G401.6 (cell line): ENCODE data around the gene SYNJ2.

Source experiments
- FAIRE-seq: peaks from 2 replicates; lab custom pipeline; 2012; peaks lifted over from hg19 to GRCh38; lab: Jason Lieb, UNC

The SYNJ2 gene

DNA sequence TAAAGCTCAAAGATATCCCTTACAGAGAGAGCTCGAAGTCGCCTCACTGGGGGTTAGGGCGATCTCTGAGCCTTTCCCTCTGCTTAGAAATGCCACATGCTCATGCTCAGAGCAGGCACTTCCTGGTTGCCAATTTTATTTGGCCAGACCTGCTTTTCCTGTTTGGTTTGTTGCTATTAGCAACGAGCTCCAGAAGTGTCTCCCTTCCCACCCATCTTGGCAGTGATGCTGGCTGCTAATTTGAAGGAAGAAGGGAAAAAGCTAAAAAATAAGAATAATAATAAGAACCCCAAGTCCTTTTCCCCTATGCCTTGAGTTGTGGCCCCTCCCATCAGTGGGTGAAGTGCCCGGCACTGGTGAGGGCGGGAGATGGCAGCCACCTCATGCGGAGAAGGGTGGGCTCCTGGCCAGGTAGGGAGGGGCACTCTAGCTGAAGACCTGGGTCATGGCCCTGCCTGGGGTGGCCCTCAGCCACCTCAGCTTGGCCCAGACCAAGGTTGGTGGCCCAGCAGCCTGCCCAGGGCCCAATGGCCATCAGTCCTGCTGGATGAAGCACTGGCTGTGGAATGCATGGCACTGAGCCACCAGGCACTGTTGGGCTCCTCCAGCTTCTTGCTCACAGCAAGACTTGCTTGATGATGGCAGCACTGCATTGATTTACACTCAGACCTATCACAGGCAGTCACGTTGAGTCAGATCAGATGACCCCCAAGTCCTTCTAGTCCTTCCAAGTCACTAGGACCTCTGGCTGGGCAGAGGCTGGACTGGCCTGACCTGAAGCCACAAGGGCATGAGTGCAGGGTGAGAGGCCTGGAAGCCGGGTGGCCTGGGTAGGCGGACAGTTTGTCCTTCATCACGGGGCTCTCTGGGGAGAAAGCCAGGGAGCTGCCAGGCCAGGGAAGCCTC lies 79.0 kb downstream of the SYNJ2 start:
- no peak for FAIRE-seq

DNA sequence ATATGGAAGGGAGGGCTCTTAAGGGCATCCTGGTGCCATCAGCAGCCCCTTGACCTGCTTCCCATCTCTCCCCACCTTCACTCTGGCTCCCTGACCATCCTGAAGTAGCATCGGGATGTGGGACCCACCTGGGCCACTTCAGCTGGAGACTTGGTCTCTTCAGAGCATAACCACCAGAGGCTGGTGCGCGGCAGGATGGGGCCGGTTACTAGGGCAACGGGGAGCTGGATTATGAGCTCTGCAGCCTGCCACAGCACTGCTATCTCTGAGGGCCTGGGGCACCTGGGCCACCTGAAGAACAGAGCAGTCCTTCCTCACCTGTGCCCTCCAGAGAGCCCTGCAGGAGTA lies 79.7 kb downstream of the SYNJ2 start:
- FAIRE-seq: no peak

DNA sequence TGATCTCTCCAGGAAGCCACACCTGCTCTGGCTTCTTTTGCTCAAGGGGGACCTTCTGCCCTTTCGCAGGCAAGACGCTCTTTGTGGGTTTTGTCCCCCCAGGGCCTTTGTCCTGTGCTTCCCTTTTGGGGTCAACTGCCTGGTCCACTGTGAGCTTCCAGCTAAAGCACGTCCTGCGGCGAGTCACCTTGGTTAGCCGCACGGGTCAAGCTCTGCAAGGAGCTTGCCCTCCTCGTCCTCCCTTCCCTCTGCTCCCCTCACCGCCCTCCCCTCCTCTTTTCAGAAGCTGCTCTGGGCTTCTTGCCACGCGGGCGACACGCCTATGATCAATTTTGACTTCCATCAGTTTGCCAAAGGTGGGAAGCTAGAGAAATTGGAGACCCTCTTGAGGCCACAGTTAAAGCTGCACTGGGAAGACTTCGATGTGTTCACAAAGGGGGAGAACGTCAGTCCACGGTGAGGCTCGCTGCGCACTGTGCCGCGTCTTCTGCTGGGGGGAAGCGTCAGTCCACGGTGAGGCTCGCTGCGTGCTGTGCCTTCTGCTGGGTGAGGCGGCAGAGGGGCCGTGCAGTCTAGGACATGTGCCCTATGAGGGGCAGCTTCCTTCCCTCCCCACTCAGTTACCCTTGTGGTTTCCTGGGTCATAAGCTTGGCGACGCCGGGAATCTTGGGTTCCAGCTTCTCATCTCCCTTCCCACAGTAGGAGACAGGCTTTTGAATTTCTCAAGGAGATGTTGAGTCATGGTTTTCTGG lies 80.2 kb downstream of the SYNJ2 start:
- no peak for FAIRE-seq

DNA sequence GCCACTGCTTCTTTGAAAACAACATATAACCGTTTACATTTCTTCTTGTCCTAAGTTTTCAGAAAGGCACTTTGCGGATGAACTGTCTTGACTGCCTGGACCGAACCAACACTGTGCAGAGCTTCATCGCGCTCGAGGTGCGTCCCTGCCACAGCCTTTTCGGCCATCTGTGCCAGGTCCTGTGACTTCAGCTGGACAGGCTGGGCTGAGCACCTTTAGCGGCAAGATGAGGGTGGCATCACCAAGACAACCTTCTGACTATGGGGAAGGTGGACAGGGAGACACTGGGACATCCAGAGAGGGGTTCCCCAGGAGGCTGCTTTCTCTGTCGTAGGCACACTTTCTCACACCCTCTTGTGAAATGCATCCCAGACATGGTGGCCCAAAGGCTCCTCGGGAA lies 82.1 kb downstream of the SYNJ2 start:
- no peak for FAIRE-seq

DNA sequence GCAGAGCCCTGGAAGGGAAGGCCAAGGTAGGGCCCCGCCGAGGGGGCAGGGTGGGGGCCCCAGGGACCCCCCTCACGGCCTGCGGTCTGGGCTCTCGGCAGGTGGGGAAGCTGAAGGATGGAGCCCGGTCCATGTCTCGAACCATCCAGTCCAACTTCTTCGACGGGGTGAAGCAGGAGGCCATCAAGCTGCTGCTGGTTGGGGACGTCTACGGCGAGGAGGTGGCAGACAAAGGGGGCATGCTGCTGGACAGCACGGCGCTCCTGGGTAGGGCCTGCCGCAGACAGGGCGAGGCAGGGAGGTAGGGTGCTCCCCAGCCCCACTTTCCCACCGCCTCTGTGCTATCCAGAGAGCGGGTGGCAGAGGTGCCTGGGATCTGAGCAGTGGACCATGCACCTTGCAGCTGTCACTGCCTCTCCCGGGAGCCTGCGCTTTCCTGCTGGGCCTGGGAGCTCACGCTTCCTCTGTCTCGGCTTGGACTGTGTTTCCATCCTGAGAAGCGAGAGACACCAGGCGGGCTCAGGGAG lies 83.1 kb downstream of the SYNJ2 start:
- FAIRE-seq: no peak

DNA sequence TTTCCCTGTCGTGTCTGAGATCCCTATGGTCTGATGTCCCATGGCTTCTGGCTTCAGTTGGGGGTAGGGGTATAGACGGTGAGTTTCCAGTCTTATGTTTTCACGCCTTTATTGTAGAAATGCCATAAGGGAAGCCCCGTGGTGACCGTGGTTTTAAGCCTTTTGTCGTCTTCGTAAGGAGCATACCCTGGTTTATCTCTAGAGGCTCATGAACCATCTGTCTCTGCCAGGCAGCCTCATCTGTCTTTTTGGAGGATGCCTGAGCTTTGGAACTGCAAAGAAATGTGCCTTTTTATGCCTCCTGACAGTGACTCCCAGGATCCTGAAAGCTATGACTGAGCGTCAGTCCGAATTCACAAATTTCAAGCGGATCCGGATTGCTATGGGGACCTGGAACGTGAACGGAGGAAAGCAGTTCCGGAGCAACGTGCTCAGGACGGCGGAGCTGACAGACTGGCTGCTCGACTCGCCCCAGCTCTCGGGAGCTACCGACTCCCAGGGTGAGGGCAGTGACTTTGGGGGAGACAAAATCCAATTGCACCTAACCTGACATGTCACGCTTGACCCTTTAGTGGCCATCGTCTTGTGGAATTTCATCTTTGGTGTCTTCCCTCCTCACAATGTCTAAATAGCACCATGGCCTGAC lies 84.6 kb downstream of the SYNJ2 start:
- FAIRE-seq: no peak

DNA sequence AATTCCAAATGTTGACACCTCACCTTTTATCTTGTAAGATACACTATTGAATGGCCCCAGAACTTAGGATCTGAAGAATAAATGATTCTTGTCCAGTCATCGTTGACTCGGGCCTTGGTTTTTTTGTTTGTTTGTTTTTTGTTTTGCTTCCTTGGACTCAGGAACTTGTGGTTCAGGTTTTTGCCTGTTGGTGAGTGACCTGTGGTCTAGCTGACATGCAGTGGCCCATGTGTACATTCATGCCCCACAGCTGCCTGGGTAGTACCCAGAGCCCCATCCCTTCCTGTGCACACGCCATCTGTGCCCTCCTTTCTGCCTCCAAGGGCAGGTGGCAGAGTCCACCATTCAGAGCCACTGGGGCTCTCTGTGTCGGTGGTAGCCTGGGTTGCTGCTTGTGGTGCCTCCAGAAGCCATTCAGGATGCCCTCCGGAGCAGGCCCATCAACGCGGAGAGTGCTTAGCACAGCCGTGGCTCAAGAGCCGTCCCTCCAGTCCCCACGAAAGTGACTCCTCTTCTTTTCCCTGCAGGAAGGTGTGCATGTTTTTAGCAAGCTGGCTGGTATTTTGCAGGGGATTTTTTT lies 85.9 kb downstream of the SYNJ2 start:
- FAIRE-seq: no peak

DNA sequence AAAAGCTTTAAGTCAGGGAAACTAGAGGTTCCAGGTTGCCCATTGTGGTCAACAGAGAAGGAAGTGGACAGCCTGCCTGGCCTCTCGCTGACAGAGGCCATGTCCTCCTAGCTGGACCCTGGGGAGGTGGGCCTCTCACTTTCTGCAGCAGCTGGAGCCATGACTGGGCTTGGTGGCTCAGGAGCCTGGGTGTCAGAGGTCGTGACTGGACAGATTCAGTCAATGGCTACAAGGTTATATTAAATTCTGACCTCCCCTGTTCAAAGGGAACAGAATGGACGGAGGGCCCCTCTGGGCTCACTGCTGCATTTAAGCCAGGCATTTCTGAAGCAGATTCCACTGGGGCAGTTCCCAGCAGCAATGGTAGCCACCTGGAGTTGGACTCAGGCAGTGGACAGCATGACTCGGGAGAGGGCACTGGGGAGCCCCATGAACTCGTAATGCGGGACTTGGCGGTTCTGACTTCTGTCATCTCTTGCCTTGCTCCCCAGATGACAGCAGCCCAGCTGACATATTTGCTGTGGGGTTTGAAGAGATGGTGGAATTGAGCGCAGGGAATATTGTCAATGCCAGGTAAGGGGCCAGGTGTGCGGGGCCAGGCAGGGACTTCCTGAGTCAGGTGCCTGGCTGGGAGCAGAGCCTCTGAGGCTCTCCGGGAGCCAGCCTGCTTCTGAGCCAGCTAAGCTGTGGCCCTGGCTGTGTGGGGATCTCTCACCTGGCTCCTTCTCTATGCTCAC lies 86.7 kb downstream of the SYNJ2 start:
- no peak for FAIRE-seq

DNA sequence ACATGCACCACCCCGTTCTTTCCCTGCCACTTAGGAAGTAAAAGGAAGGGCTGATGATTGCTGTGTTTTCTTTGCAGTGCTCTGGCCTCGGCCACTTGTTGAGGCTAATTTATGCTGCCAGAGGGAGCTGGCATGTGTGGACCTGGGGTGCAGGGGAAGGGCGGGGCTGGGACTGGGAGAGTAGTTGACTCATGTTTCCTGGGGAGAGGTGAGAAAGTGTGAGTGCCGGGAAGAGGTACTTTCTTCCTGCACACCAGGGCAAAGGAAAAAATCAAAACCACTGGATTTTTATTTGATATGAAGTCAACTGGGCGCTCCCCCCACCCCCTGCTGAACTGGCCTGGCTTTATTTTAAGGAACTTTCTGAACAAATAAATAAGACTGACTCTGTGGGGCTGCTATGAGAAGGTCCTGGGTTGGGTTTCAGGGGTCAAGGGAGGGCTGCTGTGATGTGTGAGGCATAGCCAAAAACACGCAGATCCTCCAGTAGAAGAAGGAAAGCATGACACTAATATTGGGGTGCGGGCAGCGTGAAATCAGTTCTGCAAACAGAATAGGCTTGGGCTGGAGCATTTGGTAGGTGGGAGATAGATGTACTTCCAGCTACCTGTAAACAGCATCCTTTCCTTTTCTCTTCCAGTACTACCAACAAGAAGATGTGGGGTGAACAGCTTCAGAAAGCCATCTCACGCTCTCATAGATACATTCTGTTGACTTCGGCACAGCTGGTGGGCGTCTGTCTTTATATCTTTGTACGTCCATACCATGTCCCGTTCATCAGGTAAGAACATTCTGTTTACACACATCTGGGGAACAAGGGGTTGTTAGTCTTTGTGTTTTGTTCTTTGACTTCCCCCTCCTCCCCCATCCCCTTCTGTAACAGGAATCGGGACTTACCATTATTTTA lies 87.5 kb downstream of the SYNJ2 start:
- FAIRE-seq: no peak

DNA sequence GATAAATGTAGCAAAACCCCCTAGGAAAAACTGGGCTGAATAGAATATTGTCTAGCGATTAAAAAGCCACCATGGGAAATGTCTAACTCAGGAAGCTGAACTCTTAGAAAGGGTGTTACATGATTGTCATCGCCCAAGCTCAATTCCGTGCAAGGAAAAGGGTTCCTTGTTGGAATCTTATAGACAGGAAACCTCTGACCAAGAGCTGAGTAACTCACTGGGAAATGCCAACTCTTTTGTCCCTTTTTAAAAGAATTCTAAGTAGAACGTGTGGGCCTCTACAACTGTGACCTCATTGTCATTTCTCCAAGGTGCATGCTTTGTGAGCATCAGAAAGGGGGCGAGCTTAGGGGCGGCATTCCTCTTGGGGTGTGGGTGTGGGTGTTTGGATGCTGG lies 88.1 kb downstream of the SYNJ2 start:
- no peak for FAIRE-seq

DNA sequence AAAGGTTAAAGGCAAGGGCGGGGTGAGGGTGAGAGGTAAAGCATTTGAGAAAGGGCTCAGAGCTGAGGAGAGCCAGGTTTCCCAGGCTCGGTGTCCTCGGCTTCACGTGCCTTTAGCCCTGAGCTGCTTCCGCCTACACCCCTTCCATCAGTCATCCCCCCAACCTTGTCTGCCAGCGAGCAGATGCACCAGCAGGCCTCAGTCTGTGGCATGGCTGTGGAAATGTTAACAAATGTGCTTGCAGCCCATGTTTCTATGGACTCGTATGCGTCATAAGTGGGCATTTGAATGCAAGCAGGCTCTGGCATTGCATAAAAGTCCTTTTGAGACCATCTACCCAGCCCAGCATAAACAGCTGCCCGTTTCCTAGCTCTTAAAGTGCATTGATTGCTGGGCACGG lies 88.8 kb downstream of the SYNJ2 start:
- no peak for FAIRE-seq

DNA sequence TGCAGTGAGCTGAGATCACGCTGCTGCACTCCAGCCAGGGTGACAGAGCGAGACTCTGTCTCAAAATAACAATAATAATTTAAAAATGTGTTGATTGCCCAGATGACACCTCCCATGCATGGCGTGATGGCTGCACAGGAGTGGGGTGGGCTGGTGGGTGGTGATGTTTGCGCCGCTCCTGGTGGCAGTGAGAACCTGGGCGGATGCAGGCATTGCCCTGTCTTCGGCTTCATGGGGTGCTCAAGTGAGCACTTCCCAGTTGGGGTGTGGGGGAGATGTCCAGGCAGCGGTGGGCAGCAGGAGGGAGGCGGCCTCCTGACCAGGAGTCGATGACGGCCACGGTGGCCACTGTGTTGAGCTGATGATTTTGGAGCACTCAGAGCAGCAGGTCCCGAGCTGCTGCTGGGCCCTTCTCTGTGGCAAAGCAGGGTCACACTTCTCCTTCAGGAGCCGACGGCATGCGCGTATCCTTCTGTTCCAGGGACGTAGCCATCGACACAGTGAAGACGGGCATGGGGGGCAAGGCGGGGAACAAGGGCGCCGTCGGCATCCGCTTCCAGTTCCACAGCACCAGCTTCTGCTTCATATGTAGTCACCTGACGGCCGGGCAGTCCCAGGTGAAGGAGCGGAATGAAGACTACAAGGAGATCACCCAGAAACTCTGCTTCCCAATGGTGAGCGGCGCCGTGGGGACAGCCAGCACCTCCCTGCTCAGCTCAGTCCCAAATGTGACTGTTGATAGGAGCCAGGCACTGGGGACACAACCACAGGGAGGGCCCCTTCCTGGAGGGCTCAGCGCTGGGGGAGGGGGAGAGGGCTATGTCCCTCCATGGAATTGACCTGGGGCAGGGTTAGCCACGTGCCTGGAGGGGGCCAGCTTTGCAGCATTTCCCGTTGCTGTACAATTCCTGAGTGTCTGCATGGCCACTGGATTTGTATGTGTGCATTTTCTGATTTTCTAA lies 89.7 kb downstream of the SYNJ2 start:
- no peak for FAIRE-seq

DNA sequence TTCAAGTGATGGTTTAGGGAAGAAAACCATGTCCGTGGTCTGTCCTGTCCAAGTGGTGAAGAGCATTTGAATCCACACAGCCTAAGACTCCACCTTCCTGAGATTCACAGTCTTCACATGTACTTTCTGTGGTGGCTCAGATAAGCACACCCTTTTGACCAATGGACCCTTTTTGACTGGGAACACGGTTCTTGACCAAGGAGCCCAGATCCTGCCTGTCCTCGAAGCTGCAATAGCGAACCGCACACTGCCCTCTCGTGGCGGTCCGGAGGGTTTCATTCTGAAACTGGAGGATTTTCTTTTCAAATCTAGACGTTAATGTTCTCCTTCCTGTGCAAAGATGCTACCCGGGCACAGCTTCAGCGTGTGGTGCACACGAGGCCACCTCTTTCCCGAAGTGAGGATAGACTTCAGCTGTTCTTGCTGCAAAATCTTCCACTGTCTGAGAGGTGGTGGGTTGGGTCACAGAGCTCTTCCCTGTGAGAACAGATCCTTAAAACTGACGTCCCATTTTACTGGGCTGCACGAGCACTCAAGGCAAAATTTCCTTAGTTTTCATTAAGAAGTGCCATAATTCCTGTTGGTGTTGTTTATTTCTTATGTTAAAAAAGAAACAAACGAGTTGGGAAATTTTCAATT lies 90.5 kb downstream of the SYNJ2 start:
- FAIRE-seq: peak; percentile 85

DNA sequence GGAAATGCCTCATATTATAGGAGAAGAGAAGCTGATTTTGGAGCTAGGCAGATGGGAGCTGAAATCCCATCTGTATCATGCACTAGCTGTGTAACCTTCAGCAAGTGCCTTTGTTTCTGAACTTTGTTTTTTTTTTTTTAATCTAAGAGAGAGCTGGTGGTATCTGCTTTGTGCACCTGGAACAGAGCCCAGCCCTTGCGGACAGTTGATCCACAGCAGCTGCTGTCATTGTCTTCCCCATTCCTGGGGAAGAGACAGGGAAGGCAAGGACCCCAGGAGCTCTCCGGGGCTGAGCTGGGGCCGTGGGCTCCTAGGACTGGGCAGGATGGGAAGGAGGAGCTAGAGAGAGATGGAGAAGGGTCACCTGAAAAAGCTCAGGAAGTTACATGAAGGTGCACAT lies 92.1 kb downstream of the SYNJ2 start:
- FAIRE-seq: no peak

DNA sequence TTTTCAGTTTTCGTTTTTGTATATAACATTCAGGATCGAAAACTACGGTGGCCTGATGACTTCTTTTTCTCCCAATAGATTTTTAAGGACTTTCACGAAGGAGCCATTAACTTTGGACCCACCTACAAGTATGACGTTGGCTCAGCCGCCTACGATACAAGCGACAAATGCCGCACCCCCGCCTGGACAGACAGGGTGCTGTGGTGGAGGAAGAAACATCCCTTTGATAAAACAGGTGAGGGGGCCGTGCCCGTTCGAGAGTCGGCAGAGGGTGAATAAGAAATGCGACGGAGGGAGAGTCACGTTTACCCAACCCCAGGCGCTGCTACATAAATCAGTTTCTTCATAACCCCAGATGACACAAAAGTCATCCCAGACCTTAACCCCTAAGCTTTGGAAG lies 94.9 kb downstream of the SYNJ2 start:
- no peak for FAIRE-seq

DNA sequence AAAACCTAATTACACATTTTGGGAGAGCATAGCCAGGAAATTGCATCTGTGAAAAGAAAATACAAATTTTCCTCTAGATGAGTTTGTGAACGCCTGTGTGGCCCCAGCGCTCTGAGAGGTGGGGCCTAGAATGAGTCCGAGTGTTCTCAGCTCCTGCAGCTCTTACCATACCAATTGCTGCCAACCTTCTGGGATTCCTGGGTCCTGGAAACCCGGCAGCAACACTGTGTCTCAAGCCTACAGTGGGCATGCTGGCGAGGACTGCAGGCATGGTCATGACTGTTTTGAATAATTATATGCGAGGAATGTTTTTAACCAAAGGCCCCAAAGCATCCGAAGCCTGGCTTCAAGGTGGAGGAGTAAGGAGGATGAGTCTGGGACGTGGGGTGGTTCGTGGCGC lies 96.0 kb downstream of the SYNJ2 start:
- no peak for FAIRE-seq

DNA sequence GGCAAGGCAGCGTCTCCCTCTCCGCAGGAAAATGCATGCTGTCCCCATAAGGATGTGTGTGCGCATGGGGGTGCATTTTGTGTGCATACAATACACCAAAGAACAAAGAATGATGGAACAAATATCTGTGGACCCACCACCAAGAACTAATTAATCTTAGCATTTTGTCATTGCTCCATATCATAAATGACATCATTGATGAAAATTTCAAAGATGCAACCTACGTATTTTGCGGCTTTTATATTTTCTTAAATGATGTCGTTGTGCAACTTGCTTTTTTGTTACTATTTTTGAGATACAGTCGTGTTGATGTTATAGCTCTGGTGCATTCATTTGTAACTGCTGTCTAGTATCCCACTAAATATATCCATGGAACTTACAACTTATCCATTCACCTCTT lies 96.7 kb downstream of the SYNJ2 start:
- no peak for FAIRE-seq

DNA sequence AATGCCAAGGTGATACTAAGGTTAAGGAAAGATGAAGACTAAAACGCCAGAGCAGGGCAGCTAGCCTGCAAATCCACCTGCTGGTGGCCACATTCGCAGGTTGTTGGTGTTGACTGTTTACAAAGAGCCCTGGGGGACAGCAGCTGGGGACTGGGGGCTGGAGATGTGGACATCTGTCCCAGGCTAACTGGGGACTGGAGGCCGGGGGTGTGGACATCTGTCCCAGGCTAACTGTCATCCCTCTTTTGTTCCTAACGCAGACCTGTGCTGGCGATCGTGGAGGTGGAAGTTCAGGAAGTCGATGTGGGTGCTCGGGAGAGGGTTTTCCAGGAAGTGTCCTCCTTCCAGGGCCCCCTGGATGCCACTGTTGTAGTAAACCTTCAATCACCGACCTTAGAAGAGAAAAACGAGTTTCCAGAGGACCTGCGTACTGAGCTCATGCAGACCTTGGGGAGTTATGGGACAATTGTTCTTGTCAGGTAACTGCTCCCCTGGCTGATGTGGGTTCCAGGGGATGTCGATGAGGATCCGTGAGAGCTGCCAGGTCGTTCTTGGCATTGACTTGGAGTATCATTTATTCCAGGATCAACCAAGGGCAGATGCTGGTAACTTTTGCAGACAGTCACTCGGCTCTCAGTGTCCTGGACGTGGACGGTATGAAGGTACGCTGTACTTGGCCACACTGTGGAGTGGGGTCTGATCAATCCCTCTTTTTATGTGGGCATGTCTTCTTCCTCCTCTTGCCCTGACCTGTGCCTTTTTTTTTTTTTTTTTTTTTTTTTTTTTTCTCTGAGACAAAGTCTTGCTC lies 99.4 kb downstream of the SYNJ2 start:
- FAIRE-seq: no peak

DNA sequence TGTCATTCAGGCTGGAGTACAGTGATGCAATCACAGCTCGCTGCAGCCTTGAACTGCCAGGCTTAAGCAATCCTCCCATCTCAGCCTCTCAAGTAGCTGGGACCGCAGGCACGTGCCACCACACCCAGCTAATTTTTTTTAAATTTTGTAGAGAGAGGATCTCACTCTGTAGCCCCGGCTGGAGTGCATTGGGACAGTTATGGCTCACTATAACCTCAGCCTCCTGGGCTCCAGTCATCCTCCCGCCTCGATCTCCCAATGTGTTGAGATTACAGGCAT lies 99.9 kb downstream of the SYNJ2 start:
- FAIRE-seq: no peak
